GM12801 (cell line): ENCODE data around the gene KRTAP10-7.
"Not testable (repeated sequence)": the region's sequence is repeated elsewhere in the genome, so short reads cannot be mapped to it uniquely, and the experiment has no call there.

Experiments
- TF ChIP-seq, protein P1 (sequence below): IDR thresholded peaks from one replicate; pipeline ENCODE4 v1.5.1; 2011; ENCODE audit warnings: control low read depth; ENCODE audit not compliant: insufficient read length; ENCODE audit errors: extremely low read depth

The KRTAP10-7 gene, protein sequence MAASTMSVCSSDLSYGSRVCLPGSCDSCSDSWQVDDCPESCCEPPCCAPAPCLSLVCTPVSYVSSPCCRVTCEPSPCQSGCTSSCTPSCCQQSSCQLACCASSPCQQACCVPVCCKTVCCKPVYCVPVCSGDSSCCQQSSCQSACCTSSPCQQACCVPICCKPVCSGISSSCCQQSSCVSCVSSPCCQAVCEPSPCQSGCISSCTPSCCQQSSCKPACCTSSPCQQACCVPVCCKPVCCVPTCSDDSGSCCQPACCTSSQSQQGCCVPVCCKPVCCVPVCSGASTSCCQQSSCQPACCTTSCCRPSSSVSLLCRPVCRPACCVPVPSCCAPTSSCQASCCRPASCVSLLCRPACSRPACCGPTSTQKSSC

GRCh38 chr21:44600118-44600978 is at the start of gene KRTAP10-7:
TSS of gene KRTAP10-7 (plus strand) at chr21:44600597. CDS start at chr21:44600622, 25 bp downstream.
- TF ChIP-seq, protein P1, sequence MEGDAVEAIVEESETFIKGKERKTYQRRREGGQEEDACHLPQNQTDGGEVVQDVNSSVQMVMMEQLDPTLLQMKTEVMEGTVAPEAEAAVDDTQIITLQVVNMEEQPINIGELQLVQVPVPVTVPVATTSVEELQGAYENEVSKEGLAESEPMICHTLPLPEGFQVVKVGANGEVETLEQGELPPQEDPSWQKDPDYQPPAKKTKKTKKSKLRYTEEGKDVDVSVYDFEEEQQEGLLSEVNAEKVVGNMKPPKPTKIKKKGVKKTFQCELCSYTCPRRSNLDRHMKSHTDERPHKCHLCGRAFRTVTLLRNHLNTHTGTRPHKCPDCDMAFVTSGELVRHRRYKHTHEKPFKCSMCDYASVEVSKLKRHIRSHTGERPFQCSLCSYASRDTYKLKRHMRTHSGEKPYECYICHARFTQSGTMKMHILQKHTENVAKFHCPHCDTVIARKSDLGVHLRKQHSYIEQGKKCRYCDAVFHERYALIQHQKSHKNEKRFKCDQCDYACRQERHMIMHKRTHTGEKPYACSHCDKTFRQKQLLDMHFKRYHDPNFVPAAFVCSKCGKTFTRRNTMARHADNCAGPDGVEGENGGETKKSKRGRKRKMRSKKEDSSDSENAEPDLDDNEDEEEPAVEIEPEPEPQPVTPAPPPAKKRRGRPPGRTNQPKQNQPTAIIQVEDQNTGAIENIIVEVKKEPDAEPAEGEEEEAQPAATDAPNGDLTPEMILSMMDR: not testable (repeated sequence)

DNA sequence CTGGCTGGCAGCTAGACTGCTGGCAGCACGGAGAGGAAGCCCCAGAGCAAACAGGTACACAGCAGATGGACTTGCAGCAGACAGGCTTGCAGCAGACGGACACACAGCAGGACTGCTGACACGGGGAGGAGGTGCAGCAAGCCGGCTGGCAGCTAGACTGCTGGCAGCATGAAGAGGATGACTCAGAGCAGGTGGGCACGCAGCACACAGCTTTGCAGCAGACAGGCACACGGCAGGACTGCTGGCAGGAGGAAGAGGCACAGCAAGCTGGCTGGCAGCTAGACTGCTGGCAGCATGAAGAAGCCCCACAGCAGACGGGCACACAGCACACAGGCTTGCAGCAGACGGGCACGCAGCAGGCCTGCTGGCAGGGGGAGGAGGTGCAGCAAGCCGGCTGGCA is 49.6 kb upstream of the KRTAP10-7 start:
- TF ChIP-seq, protein P1: no peak

DNA sequence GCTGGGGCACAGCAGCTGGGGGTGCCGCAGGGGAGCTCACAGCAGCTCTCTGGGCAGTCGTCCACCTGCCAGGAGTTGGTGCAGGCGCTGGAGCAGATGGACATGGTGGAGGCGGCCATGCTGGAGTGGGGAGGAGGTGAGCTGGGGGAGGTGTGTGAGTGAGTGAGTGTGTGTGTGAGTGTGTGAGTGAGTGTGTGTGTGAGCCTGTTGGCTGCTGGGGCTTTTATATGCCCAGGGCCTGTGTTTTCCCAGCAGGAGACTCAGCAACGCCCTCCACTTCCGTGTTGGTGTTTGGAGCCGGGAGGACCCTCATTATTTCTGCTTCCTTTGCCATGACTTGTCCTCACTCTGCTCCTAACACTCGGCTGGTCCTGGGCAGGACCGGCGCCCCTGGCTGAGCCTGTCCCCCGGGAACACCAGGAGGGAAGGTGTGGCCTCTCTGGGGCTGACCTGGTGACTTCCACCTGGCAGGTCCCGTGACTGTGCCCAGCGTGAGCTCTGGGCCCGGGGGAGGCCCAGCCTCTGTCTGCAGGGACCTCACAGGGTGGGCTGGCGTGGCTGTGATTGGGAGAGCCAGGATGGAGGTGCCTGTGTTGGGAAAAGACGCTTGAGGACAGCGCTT is 48.9 kb upstream of the KRTAP10-7 start, which contains the start of gene KRTAP10-2:
TSS of gene KRTAP10-2 (minus strand) at position 166 of the 622 bp plus-strand sequence. CDS start at position 119, 47 bp downstream.
- TF ChIP-seq, protein P1: no peak

- TF ChIP-seq, protein P1: no peak
These were observed 48.3 kb upstream of the KRTAP10-7 start for GRCh38 chr21:44552136-44552535.

DNA sequence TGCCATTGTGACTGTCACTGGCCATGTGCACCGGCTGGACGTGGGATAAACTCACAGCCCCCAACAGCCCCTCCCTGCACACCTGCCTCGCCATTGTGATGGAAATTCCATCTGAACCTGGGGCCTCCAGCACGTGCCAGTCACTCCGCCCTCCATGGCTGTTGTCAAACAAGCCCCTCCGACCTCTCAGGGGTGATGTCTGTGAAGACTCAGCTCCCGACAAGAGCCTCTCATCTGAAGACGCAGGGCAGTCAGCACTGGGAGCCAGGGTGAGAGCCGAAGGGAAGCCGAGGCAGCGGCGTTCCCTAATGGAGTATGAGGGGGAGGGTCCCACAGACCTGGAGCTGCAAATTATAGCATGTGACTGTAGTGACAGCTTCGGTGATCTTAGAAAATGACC is 47.7 kb upstream of the KRTAP10-7 start:
- TF ChIP-seq, protein P1: no peak

DNA sequence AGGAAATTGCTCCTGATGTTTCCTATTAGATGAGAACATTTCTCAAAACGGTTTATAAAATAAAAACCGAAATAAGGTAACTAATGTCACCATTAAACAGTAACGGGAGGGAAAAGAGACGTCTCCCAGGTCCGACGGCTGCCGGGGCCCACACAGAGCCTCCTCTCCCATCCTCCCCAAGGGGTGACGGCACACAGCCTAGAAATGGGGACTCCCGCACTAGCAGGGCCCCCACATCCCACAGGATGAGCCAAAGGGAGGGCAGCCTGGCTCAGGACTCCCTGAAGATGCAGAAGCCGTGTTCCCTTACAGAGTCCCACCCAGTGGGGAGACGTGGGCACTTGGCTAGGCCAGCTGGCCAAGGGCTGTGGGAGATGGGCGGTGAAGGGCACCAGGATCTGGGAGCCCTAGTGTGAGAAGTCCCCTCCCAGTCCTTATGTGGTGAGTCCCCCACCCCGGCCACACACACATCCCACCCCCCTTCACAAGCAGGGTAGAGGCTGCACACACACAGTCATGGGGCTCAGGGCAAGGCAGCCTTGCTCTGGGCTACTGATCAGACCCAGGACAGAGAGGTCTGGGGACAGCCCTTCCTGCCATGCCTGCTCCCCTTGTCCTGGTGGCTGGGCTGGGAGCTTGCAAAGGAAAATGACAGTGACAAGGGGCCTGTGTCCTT is 45.1 kb upstream of the KRTAP10-7 start:
- TF ChIP-seq, protein P1: no peak

GRCh38 chr21:44556879-44557278 is 43.5 kb upstream of the KRTAP10-7 start:
- TF ChIP-seq, protein P1: no peak
